MM.1S (cell line): ENCODE results near the gene TOR4A.

Experiments
- EZH2 ChIP-seq: fragments of 300-600 bp; sonication (generic); optimal IDR thresholded peaks from 2 replicates; pipeline ENCODE3; 2017; ENCODE audit warnings: low read depth, mild to moderate bottlenecking, antibody characterized with exemption, low read length, mixed read lengths
- EZH2phosphoT487 ChIP-seq: fragments of 300-600 bp; sonication (generic); IDR thresholded peaks from 2 replicates; pipeline ENCODE4 v1.6.1; 2018; ENCODE audit warnings: antibody characterized with exemption, low read length
- TF ChIP-seq, protein P1 (sequence below): fragments of 300-600 bp; sonication (generic); IDR thresholded peaks from 2 replicates; pipeline ENCODE4 v1.5.1; 2016; ENCODE audit warnings: antibody characterized with exemption, low read length, mixed read lengths

DNA sequence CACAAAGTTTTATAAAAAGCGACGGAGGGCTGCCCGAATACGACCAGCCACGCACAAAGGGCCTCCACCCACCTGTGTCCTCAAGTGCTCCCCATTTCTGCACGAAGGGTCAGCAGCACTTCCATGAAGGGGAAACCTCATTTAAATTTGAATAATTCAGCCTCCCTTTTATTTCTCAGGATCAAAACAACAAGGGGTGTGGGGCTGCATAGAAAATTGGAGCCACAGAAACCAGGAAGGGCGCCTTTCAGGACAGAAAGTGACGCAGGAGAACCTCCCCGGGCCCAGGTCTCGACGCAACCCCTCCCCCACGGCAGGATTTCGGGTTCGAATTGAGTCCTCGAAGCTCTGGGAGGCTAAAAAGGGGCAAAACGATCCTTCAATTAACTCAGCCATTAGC is 22.4 kb downstream of the TOR4A start:
- TF ChIP-seq, protein P1, sequence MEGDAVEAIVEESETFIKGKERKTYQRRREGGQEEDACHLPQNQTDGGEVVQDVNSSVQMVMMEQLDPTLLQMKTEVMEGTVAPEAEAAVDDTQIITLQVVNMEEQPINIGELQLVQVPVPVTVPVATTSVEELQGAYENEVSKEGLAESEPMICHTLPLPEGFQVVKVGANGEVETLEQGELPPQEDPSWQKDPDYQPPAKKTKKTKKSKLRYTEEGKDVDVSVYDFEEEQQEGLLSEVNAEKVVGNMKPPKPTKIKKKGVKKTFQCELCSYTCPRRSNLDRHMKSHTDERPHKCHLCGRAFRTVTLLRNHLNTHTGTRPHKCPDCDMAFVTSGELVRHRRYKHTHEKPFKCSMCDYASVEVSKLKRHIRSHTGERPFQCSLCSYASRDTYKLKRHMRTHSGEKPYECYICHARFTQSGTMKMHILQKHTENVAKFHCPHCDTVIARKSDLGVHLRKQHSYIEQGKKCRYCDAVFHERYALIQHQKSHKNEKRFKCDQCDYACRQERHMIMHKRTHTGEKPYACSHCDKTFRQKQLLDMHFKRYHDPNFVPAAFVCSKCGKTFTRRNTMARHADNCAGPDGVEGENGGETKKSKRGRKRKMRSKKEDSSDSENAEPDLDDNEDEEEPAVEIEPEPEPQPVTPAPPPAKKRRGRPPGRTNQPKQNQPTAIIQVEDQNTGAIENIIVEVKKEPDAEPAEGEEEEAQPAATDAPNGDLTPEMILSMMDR, result no peak
- TF ChIP-seq EZH2 (no peak), EZH2phosphoT487 (no peak)
